ENCODE measurements around the gene NFYC.
A peak's percentile ranks its signal among the peaks of the same experiment; 100 is the strongest.
"Not testable (repeated sequence)": the region's sequence is repeated elsewhere in the genome, so short reads cannot be mapped to it uniquely, and the experiment has no call there.

The NFYC gene

GRCh38 chr1:40701684-40702083 is 10.2 kb downstream of the NFYC start:
- Histone ChIP-seq H2AFZ (ENCODE audit: low read depth, low read length) (no peak overlapping the region), H3K14ac (ENCODE audit: low read length in 2 of 2) (no peak overlapping the region), H3K4me3 (ENCODE audit: insufficient read depth in 1 of 2, low read depth in 1 of 2, low read length in 2 of 2) (no peak overlapping the region), H3K4ac (ENCODE audit: low read depth in 1 of 2, low read length in 2 of 2) (no peak overlapping the region), H3K4me1 (ENCODE audit: control insufficient read depth, insufficient read depth, low read depth, low read length) (peaks cover 4% of the 10 kb centered on the region), H3K9ac (ENCODE audit: low read length) (no peak overlapping the region), H3K36me3 (ENCODE audit: control insufficient read depth in 1 of 2, insufficient read depth in 2 of 2, low read depth in 1 of 2, low read length in 2 of 2) (no peaks in the 10 kb centered on the region), H3K18ac (ENCODE audit: low read depth in 1 of 2, low read length in 2 of 2) (no peak overlapping the region), H2BK5ac (ENCODE audit: low read depth, low read length, poor library complexity, severe bottlenecking) (no peak overlapping the region), H2BK15ac (ENCODE audit: low read depth, poor library complexity, severe bottlenecking) (no peak overlapping the region), H3K4me2 (ENCODE audit: low read length, poor library complexity, severe bottlenecking) (no peak overlapping the region), H2BK12ac (ENCODE audit: low read length in 2 of 2) (no peak overlapping the region), H2BK120ac (ENCODE audit: low read depth, low read length) (no peak overlapping the region), H4K91ac (ENCODE audit: low read length) (no peak overlapping the region), H2AK5ac (ENCODE audit: low read length, severe bottlenecking) (no peak overlapping the region), H3K23ac (ENCODE audit: low read length in 2 of 2) (no peak overlapping the region), H3K9me3 (ENCODE audit: control insufficient read depth, low read length) (no peaks in the 10 kb centered on the region), H3K27ac (ENCODE audit: low read length, poor library complexity, severe bottlenecking) (no peak overlapping the region), H3K79me1 (replicated peaks; ENCODE audit: low read length, poor library complexity, severe bottlenecking) (peaks cover 13% of the 10 kb centered on the region), H4K8ac (ENCODE audit: low read length) (no peak overlapping the region), H3K27me3 (ENCODE audit: control insufficient read depth in 1 of 2, insufficient read depth in 1 of 2, low read length in 2 of 2) (no peaks in the 10 kb centered on the region)
- DNase-seq = no peak
- 79% methylated on average over 3 of the region's 3 CpGs for WGBS

GRCh38 chr1:40702810-40703209 is 11.3 kb downstream of the NFYC start:
- H2BK12ac ChIP-seq (ENCODE audit: low read length in 2 of 2) = not testable (repeated sequence)

GRCh38 chr1:40703316-40703715 is 11.8 kb downstream of the NFYC start:
- Histone ChIP-seq H3K4me1 (ENCODE audit: control insufficient read depth, insufficient read depth, low read depth, low read length) (peaks cover 7% of the 10 kb centered on the region), H2BK120ac (ENCODE audit: low read depth, low read length) (no peak overlapping the region), H3K18ac (ENCODE audit: low read depth in 1 of 2, low read length in 2 of 2) (no peak overlapping the region), H2BK15ac (ENCODE audit: low read depth, poor library complexity, severe bottlenecking) (no peak overlapping the region), H3K79me1 (replicated peaks; ENCODE audit: low read length, poor library complexity, severe bottlenecking) (peaks cover 11% of the 10 kb centered on the region), H3K4ac (ENCODE audit: low read depth in 1 of 2, low read length in 2 of 2) (no peak overlapping the region), H2AFZ (ENCODE audit: low read depth, low read length) (no peak overlapping the region), H4K91ac (ENCODE audit: low read length) (no peak overlapping the region), H4K8ac (ENCODE audit: low read length) (no peak overlapping the region), H2BK12ac (ENCODE audit: low read length in 2 of 2) (no peak overlapping the region), H2AK5ac (ENCODE audit: low read length, severe bottlenecking) (no peak overlapping the region), H3K9ac (ENCODE audit: low read length) (peak overlapping the region; percentile 43), H3K4me2 (ENCODE audit: low read length, poor library complexity, severe bottlenecking) (no peak overlapping the region), H3K9me3 (ENCODE audit: control insufficient read depth, low read length) (no peaks in the 10 kb centered on the region), H2BK5ac (ENCODE audit: low read depth, low read length, poor library complexity, severe bottlenecking) (no peak overlapping the region), H3K4me3 (ENCODE audit: insufficient read depth in 1 of 2, low read depth in 1 of 2, low read length in 2 of 2) (no peak overlapping the region), H3K27me3 (ENCODE audit: control insufficient read depth in 1 of 2, insufficient read depth in 1 of 2, low read length in 2 of 2) (no peaks in the 10 kb centered on the region), H3K23ac (ENCODE audit: low read length in 2 of 2) (no peak overlapping the region), H3K14ac (ENCODE audit: low read length in 2 of 2) (no peak overlapping the region), H3K27ac (ENCODE audit: low read length, poor library complexity, severe bottlenecking) (peak overlapping the region; percentile 16), H3K36me3 (ENCODE audit: control insufficient read depth in 1 of 2, insufficient read depth in 2 of 2, low read depth in 1 of 2, low read length in 2 of 2) (no peaks in the 10 kb centered on the region)
- WGBS = no CpG with 5 or more reads among the region's 3 CpGs
- peak; percentile 95 for DNase-seq

More at GRCh38 chr1:40702810-40703209, 11.3 kb downstream of the NFYC start:
- 95% methylated on average over 8 of the region's 9 CpGs for WGBS
- H2AK5ac ChIP-seq (ENCODE audit: low read length, severe bottlenecking); H3K14ac ChIP-seq (ENCODE audit: low read length in 2 of 2); H3K27me3 ChIP-seq (ENCODE audit: control insufficient read depth in 1 of 2, insufficient read depth in 1 of 2, low read length in 2 of 2); H4K91ac ChIP-seq (ENCODE audit: low read length); H3K9ac ChIP-seq (ENCODE audit: low read length); H3K9me3 ChIP-seq (ENCODE audit: control insufficient read depth, low read length); H3K4me1 ChIP-seq (ENCODE audit: control insufficient read depth, insufficient read depth, low read depth, low read length); H3K27ac ChIP-seq (ENCODE audit: low read length, poor library complexity, severe bottlenecking); H2BK5ac ChIP-seq (ENCODE audit: low read depth, low read length, poor library complexity, severe bottlenecking); H4K8ac ChIP-seq (ENCODE audit: low read length); H2AFZ ChIP-seq (ENCODE audit: low read depth, low read length); H2BK120ac ChIP-seq (ENCODE audit: low read depth, low read length); H3K36me3 ChIP-seq (ENCODE audit: control insufficient read depth in 1 of 2, insufficient read depth in 2 of 2, low read depth in 1 of 2, low read length in 2 of 2); H3K23ac ChIP-seq (ENCODE audit: low read length in 2 of 2); H3K4me2 ChIP-seq (ENCODE audit: low read length, poor library complexity, severe bottlenecking); DNase-seq; H3K18ac ChIP-seq (ENCODE audit: low read depth in 1 of 2, low read length in 2 of 2); H3K4ac ChIP-seq (ENCODE audit: low read depth in 1 of 2, low read length in 2 of 2); H2BK15ac ChIP-seq (ENCODE audit: low read depth, poor library complexity, severe bottlenecking); H3K4me3 ChIP-seq (ENCODE audit: insufficient read depth in 1 of 2, low read depth in 1 of 2, low read length in 2 of 2): not testable (repeated sequence)
- peaks cover 11% of the 10 kb centered on the region for H3K79me1 ChIP-seq (replicated peaks; ENCODE audit: low read length, poor library complexity, severe bottlenecking)

GRCh38 chr1:40704817-40705733 is 13.6 kb downstream of the NFYC start:
- H3K4me3 ChIP-seq (ENCODE audit: insufficient read depth in 1 of 2, low read depth in 1 of 2, low read length in 2 of 2) = no peak overlapping the region
- no peak overlapping the region for H3K14ac ChIP-seq (ENCODE audit: low read length in 2 of 2)
- no peaks in the 10 kb centered on the region for H3K36me3 ChIP-seq (ENCODE audit: control insufficient read depth in 1 of 2, insufficient read depth in 2 of 2, low read depth in 1 of 2, low read length in 2 of 2)
- H3K4ac ChIP-seq (ENCODE audit: low read depth in 1 of 2, low read length in 2 of 2) = no peak overlapping the region
- H3K79me1 ChIP-seq (replicated peaks; ENCODE audit: low read length, poor library complexity, severe bottlenecking) = peaks cover 11% of the 10 kb centered on the region
- no peak overlapping the region for H2BK5ac ChIP-seq (ENCODE audit: low read depth, low read length, poor library complexity, severe bottlenecking)
- no peaks in the 10 kb centered on the region for H3K9me3 ChIP-seq (ENCODE audit: control insufficient read depth, low read length)
- H3K9ac ChIP-seq (ENCODE audit: low read length) = no peak overlapping the region
- no peak overlapping the region for H4K8ac ChIP-seq (ENCODE audit: low read length)
- no peak overlapping the region for H2AK5ac ChIP-seq (ENCODE audit: low read length, severe bottlenecking)
- no peak overlapping the region for H3K27ac ChIP-seq (ENCODE audit: low read length, poor library complexity, severe bottlenecking)
- peaks cover 7% of the 10 kb centered on the region for H3K4me1 ChIP-seq (ENCODE audit: control insufficient read depth, insufficient read depth, low read depth, low read length)
- no peak for DNase-seq
- no peak overlapping the region for H3K4me2 ChIP-seq (ENCODE audit: low read length, poor library complexity, severe bottlenecking)
- no peak overlapping the region for H3K18ac ChIP-seq (ENCODE audit: low read depth in 1 of 2, low read length in 2 of 2)
- no peaks in the 10 kb centered on the region for H3K27me3 ChIP-seq (ENCODE audit: control insufficient read depth in 1 of 2, insufficient read depth in 1 of 2, low read length in 2 of 2)
- H2BK12ac ChIP-seq (ENCODE audit: low read length in 2 of 2) = no peak overlapping the region
- H2BK120ac ChIP-seq (ENCODE audit: low read depth, low read length) = no peak overlapping the region
- 89% methylated on average over 1 of the region's 3 CpGs for WGBS
- no peak overlapping the region for H3K23ac ChIP-seq (ENCODE audit: low read length in 2 of 2)
- no peak overlapping the region for H2AFZ ChIP-seq (ENCODE audit: low read depth, low read length)
- no peak overlapping the region for H4K91ac ChIP-seq (ENCODE audit: low read length)
- H2BK15ac ChIP-seq (ENCODE audit: low read depth, poor library complexity, severe bottlenecking) = no peak overlapping the region

Data from mesenchymal stem cell (in vitro differentiated cells and primary cell).